B cell (primary cell): ENCODE data around the gene ADAMTS12. TPM values are rescaled to one million over a fixed set of nuclear protein-coding genes. Genes with fewer than 3 reads are reported as not detected.

Experiments
- ATAC-seq: fragments of 200-7000 bp; cut with Tn5 transposase; one replicate; pipeline ENCODE4 v1.10.0; 2021; ENCODE audit warnings: low read depth, mild to moderate bottlenecking, moderate number of reproducible peaks, moderate library complexity
- CTCF ChIA-PET: fragments of 350-600 bp; sonication (Branson Sonifier 250); formaldehyde crosslinking; loops from one replicate; lab custom pipeline; 2021; ENCODE audit warnings: antibody characterized with exemption, inconsistent platforms; lab: Charles Lee
- POLR2A ChIA-PET: fragments of 350-600 bp; sonication (Branson Sonifier 250); formaldehyde crosslinking; loops from one replicate; lab custom pipeline; 2021; ENCODE audit warnings: antibody characterized with exemption; lab: Charles Lee
- DNase-seq: peaks from one replicate; pipeline ENCODE4 v3.0.0; 2013
- H2AFZ ChIP-seq: 2 replicates; pipeline ENCODE4 v1.6.1; 2012; ENCODE audit warnings: mild to moderate bottlenecking, low read depth, low read length; ENCODE audit not compliant: insufficient read depth, poor library complexity, severe bottlenecking
- H3K27ac ChIP-seq, 2 donors: 1 replicate in 1 of 2; 2 replicates in 1 of 2; pipeline ENCODE4 v1.5.1; 2012 to 2013; ENCODE audit warnings: low read length in 2 of 2, mild to moderate bottlenecking in 2 of 2, moderate library complexity in 1 of 2
- H3K27me3 ChIP-seq, 4 experiments: fragments of 200-600 bp in 1 of 4; sonication (generic) in 1 of 4; replicated peaks in 1 of 4; 1 replicate in 2 of 4; 2 replicates in 2 of 4; pipeline versions ENCODE4 v1.6.1 to v1.7.0; 2013 to 2016; ENCODE audit warnings: low read length in 3 of 4, mild to moderate bottlenecking in 2 of 4, mixed read lengths in 1 of 4, moderate library complexity in 1 of 4; ENCODE audit not compliant: insufficient read depth in 4 of 4, control insufficient read depth in 3 of 4; ENCODE audit errors: control extremely low read depth in 1 of 4
- H3K36me3 ChIP-seq, 2 experiments: replicated peaks in 1 of 2; 1 replicate in 1 of 2; 2 replicates in 1 of 2; pipeline versions ENCODE4 v1.6.1 to v1.7.1; 2013; ENCODE audit warnings: low read length in 1 of 2; ENCODE audit not compliant: insufficient read depth in 2 of 2, control insufficient read depth in 1 of 2; ENCODE audit errors: control extremely low read depth in 1 of 2, extremely low read depth in 1 of 2
- H3K4me1 ChIP-seq, 2 donors: fragments of 200-600 bp in 1 of 2; sonication (generic) in 1 of 2; 1 replicate in 1 of 2; 2 replicates in 1 of 2; pipeline versions ENCODE4 v1.5.1 to v1.6.1; 2013 to 2017; ENCODE audit warnings: low read length in 2 of 2; ENCODE audit not compliant: control insufficient read depth in 2 of 2, insufficient read depth in 2 of 2
- H3K4me2 ChIP-seq: replicated peaks from 2 replicates; pipeline ENCODE3; 2012; ENCODE audit warnings: mild to moderate bottlenecking, low read depth, low read length; ENCODE audit not compliant: poor library complexity, severe bottlenecking
- H3K4me3 ChIP-seq, 5 experiments: fragments of 200-600 bp in 1 of 5; sonication (generic) in 1 of 5; 1 replicate in 3 of 5; 2 replicates in 2 of 5; pipeline versions ENCODE4 v1.5.1 to v1.7.0; 2011 to 2016; ENCODE audit warnings: low read length in 4 of 5, mild to moderate bottlenecking in 4 of 5, low read depth in 2 of 5, control low read depth in 1 of 5, moderate library complexity in 1 of 5; ENCODE audit not compliant: insufficient read depth in 1 of 5; ENCODE audit errors: control extremely low read depth in 1 of 5, extremely low read depth in 1 of 5
- H3K79me2 ChIP-seq: fragments of 200-600 bp; sonication (generic); one replicate; pipeline ENCODE4 v1.6.0; 2016; ENCODE audit warnings: low read length; ENCODE audit not compliant: control insufficient read depth, insufficient read depth
- H3K9ac ChIP-seq: fragments of 200-600 bp; sonication (generic); 2 replicates; pipeline ENCODE4 v1.6.1; 2017; ENCODE audit warnings: mild to moderate bottlenecking, low read length, moderate library complexity
- H3K9me3 ChIP-seq, 3 donors: one replicate each; pipeline versions ENCODE4 v1.6.1 to v1.7.1; 2013; ENCODE audit warnings: low read length in 2 of 3; ENCODE audit not compliant: control insufficient read depth in 2 of 3, insufficient read depth in 1 of 3; ENCODE audit errors: control extremely low read depth in 1 of 3
- H4K20me1 ChIP-seq: 2 replicates; pipeline ENCODE4 v1.6.0; 2012; ENCODE audit warnings: mild to moderate bottlenecking, low read length; ENCODE audit not compliant: insufficient read depth, control insufficient read depth, poor library complexity, severe bottlenecking
- H3K27ac Mint-ChIP-seq: one replicate; pipeline ENCODE4 v1.8.0; 2021; ENCODE audit warnings: mixed read lengths
- H3K27me3 Mint-ChIP-seq: one replicate; pipeline ENCODE4 v1.8.0; 2021; ENCODE audit warnings: mixed read lengths
- H3K4me1 Mint-ChIP-seq: one replicate; pipeline ENCODE4 v1.8.0; 2021; ENCODE audit warnings: mixed read lengths
- H3K4me3 Mint-ChIP-seq: one replicate; pipeline ENCODE4 v1.8.0; 2021; ENCODE audit warnings: mixed read lengths
- H3K9me3 Mint-ChIP-seq: one replicate; pipeline ENCODE4 v1.8.0; 2022; ENCODE audit warnings: mixed read lengths; ENCODE audit not compliant: insufficient read depth
- EZH2 ChIP-seq: IDR thresholded peaks from 2 replicates; pipeline ENCODE4 v1.6.1; 2012; ENCODE audit warnings: borderline replicate concordance, low read depth, mild to moderate bottlenecking, moderate library complexity, low read length; ENCODE audit not compliant: insufficient read depth, poor library complexity, severe bottlenecking
- WGBS: methylation state at CpG from one replicate; pipeline ENCODE4 v1.1.5; 2013; ENCODE audit warnings: missing lambda C conversion rate; ENCODE audit not compliant: insufficient coverage; 5-methylcytosine and 5-hydroxymethylcytosine counted together
- intact Hi-C: fragments of 100-400 bp; cut with micrococcal nuclease; formaldehyde crosslinking; loops from one replicate; pipeline ENCODE4 v1.10.0; 2022
- polyA plus RNA-seq: library from polyadenylated mRNA; depleted of rRNA; stranded (reverse); fragments of >200 nt; gene quantifications from 2 replicates; pipeline ENCODE4 v1.2.3, GENCODE V29; 2012
- total RNA-seq, 2 donors: library from RNA; stranded (reverse); fragments of 120-200 nt in 1 of 2; gene quantifications; 1 replicate in 1 of 2; 2 replicates in 1 of 2; pipeline versions ENCODE4 v1.2.3 to v1.2.4, GENCODE V29; 2013 to 2022
- TF ChIP-seq, protein P1 (sequence below): fragments of 200-600 bp; IDR thresholded peaks from one replicate; pipeline ENCODE4 v1.8.0; 2022; ENCODE audit warnings: antibody characterized with exemption, mild to moderate bottlenecking

Gene ADAMTS12
- total and polyA plus RNA-seq, 2 donors (not counting 1 experiment from before 2014, with no cell fraction given), result not detected

DNA sequence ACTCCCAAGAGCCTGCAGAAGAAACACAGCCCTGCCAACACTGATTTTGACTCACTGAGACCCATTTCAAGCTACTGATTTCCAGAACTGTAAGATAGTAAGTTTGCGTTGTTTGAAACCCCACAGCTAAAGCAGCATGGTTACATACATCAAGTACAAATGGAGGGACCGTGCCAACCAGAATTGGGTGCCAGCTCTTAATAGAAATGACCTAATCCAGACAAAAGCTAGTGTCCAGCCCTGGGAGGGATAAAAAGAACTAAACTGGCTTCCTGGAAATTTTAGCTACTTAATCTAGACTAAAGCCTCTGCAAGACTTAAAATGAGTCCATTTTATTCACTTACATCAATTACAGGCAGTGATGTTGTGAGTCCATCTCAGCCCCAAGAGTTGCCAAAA, 122.6 kb downstream of the ADAMTS12 start:
- Histone ChIP-seq H3K4me1 (no peaks in the 10 kb centered on the region), H3K4me3 (no peak overlapping the region), H3K9me3 (no peaks in the 10 kb centered on the region), H3K27ac (no peak overlapping the region), H3K27me3 (no peaks in the 10 kb centered on the region), H3K4me2 (no peak overlapping the region), H3K36me3 (no peaks in the 10 kb centered on the region), H3K79me2 (no peaks in the 10 kb centered on the region), H2AFZ (no peak overlapping the region), H4K20me1 (no peaks in the 10 kb centered on the region), H3K9ac (no peak overlapping the region)
- Mint-ChIP-seq H3K9me3 (no peaks in the 10 kb centered on the region), H3K4me1 (no peaks in the 10 kb centered on the region), H3K27me3 (peaks cover 7% of the 10 kb centered on the region), H3K4me3 (no peak overlapping the region), H3K27ac (no peak overlapping the region)
- ChIA-PET CTCF (no interaction called here), POLR2A (no interaction called here)
- ATAC-seq, result no peak
- no CpG with 5 or more reads among the region's 2 CpGs for WGBS
- intact Hi-C loops, result no loop called here
- no peak for DNase-seq
- TF ChIP-seq, protein P1, sequence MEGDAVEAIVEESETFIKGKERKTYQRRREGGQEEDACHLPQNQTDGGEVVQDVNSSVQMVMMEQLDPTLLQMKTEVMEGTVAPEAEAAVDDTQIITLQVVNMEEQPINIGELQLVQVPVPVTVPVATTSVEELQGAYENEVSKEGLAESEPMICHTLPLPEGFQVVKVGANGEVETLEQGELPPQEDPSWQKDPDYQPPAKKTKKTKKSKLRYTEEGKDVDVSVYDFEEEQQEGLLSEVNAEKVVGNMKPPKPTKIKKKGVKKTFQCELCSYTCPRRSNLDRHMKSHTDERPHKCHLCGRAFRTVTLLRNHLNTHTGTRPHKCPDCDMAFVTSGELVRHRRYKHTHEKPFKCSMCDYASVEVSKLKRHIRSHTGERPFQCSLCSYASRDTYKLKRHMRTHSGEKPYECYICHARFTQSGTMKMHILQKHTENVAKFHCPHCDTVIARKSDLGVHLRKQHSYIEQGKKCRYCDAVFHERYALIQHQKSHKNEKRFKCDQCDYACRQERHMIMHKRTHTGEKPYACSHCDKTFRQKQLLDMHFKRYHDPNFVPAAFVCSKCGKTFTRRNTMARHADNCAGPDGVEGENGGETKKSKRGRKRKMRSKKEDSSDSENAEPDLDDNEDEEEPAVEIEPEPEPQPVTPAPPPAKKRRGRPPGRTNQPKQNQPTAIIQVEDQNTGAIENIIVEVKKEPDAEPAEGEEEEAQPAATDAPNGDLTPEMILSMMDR, result no peak
- no peak for TF ChIP-seq EZH2

GRCh38 chr5:33766023-33766422, 125.8 kb downstream of the ADAMTS12 start:
- H2AFZ ChIP-seq, result no peak overlapping the region
- H3K4me2 ChIP-seq, result no peak overlapping the region
- H3K4me3 ChIP-seq, result no peak overlapping the region
- Mint-ChIP-seq H3K9me3 (no peaks in the 10 kb centered on the region), H3K4me3 (no peak overlapping the region), H3K27me3 (peaks cover 7% of the 10 kb centered on the region), H3K27ac (no peak overlapping the region), H3K4me1 (no peaks in the 10 kb centered on the region)
- intact Hi-C loops, result no loop called here
- H3K27ac ChIP-seq, result no peak overlapping the region
- DNase-seq (no peak), ATAC-seq (no peak)
- POLR2A ChIA-PET, result no interaction called here
- no peaks in the 10 kb centered on the region for H3K27me3 ChIP-seq
- WGBS, result 57% methylated on average over 1 of the region's 2 CpGs
- H3K79me2 ChIP-seq, result no peaks in the 10 kb centered on the region
- H3K9ac ChIP-seq, result no peak overlapping the region
- H3K36me3 ChIP-seq, result no peaks in the 10 kb centered on the region
- CTCF ChIA-PET, result no interaction called here
- H4K20me1 ChIP-seq, result no peaks in the 10 kb centered on the region
- TF ChIP-seq EZH2, result no peak
- TF ChIP-seq, protein P1, result no peak
- H3K9me3 ChIP-seq, result no peaks in the 10 kb centered on the region
- H3K4me1 ChIP-seq, result no peaks in the 10 kb centered on the region
